T-cell (primary cell): ENCODE results near the gene FGGY. TPM values are rescaled to one million over a fixed set of nuclear protein-coding genes. Genes with fewer than 3 reads are reported as not detected.

ENCODE experiments used
- ATAC-seq, 4 experiments: fragments of 200-7000 bp in 3 of 4; fragments of 150-1000 bp in 1 of 4; cut with Tn5 transposase; replicated peaks in 1 of 4; 1 replicate in 3 of 4; 2 replicates in 1 of 4; pipeline ENCODE4 v1.10.0; 2021; ENCODE audit warnings: moderate library complexity in 3 of 4, mild to moderate bottlenecking in 2 of 4, moderate number of reproducible peaks in 1 of 4
- CTCF ChIA-PET, 2 donors: fragments of 300-600 bp; sonication (Branson Sonifier 250); formaldehyde crosslinking; loops; one replicate each; lab custom pipeline; 2022; ENCODE audit warnings: antibody characterized with exemption in 2 of 2; lab: Charles Lee
- POLR2A ChIA-PET, 2 donors: fragments of 300-600 bp; sonication (Branson Sonifier 250); formaldehyde crosslinking; loops; one replicate each; lab custom pipeline; 2022; ENCODE audit warnings: antibody characterized with exemption in 2 of 2; lab: Charles Lee
- DNase-seq, 35 experiments: peaks; one replicate each; pipeline versions ENCODE4 v3.0.0 to v3.0.0-alpha.2; 2013 to 2023
- H3K27ac ChIP-seq: one replicate; pipeline ENCODE4 v1.5.1; 2013; ENCODE audit warnings: low read length
- H3K27me3 ChIP-seq, 2 experiments: replicated peaks in 1 of 2; 1 replicate in 1 of 2; 2 replicates in 1 of 2; pipeline versions ENCODE4 v1.6.1 to v1.7.0; 2013; ENCODE audit warnings: low read length in 1 of 2, mixed read lengths in 1 of 2; ENCODE audit not compliant: control insufficient read depth in 2 of 2, insufficient read depth in 2 of 2; ENCODE audit errors: extremely low read depth in 1 of 2
- H3K36me3 ChIP-seq, 2 donors: 1 replicate in 1 of 2; 2 replicates in 1 of 2; pipeline versions ENCODE4 v1.6.1 to v1.7.0; 2013; ENCODE audit warnings: low read length in 1 of 2; ENCODE audit not compliant: control insufficient read depth in 2 of 2, insufficient read depth in 1 of 2; ENCODE audit errors: extremely low read depth in 1 of 2
- H3K4me1 ChIP-seq, 2 experiments: 1 replicate in 1 of 2; 2 replicates in 1 of 2; pipeline versions ENCODE4 v1.6.1 to v1.7.0; 2013; ENCODE audit warnings: low read length in 2 of 2, mixed read lengths in 1 of 2; ENCODE audit not compliant: insufficient read depth in 2 of 2, control insufficient read depth in 1 of 2; ENCODE audit errors: extremely low read depth in 1 of 2
- H3K4me3 ChIP-seq, 2 donors: 1 replicate in 1 of 2; 2 replicates in 1 of 2; pipeline versions ENCODE4 v1.5.1 to v1.7.0; 2013; ENCODE audit warnings: mild to moderate bottlenecking in 2 of 2, low read length in 1 of 2, moderate library complexity in 1 of 2; ENCODE audit not compliant: control insufficient read depth in 1 of 2; ENCODE audit errors: extremely low read depth in 1 of 2
- H3K9me3 ChIP-seq: 2 replicates; pipeline ENCODE4 v1.7.0; 2013
- H3K27ac Mint-ChIP-seq, 2 donors: one replicate each; pipeline ENCODE4 v1.8.0; 2020 to 2021; ENCODE audit warnings: mild to moderate bottlenecking in 2 of 2, mixed read lengths in 2 of 2
- H3K27me3 Mint-ChIP-seq, 2 donors: one replicate each; pipeline ENCODE4 v1.8.0; 2021 to 2022; ENCODE audit warnings: mixed read lengths in 2 of 2
- H3K36me3 Mint-ChIP-seq: one replicate; pipeline ENCODE4 v1.8.0; 2021; ENCODE audit warnings: mixed read lengths
- H3K4me1 Mint-ChIP-seq, 3 donors: one replicate each; pipeline ENCODE4 v1.8.0; 2020 to 2022; ENCODE audit warnings: mixed read lengths in 3 of 3, mild to moderate bottlenecking in 1 of 3
- H3K4me3 Mint-ChIP-seq, 3 donors: one replicate each; pipeline ENCODE4 v1.8.0; 2020 to 2022; ENCODE audit warnings: mild to moderate bottlenecking in 3 of 3, mixed read lengths in 3 of 3, moderate library complexity in 3 of 3
- H3K9me3 Mint-ChIP-seq, 3 donors: one replicate each; pipeline ENCODE4 v1.8.0; 2020 to 2022; ENCODE audit warnings: mixed read lengths in 3 of 3
- WGBS: methylation state at CpG from one replicate; pipeline ENCODE4 v1.1.5; 2013; ENCODE audit warnings: missing lambda C conversion rate; ENCODE audit not compliant: insufficient coverage; 5-methylcytosine and 5-hydroxymethylcytosine counted together
- total RNA-seq, 35 experiments: library from RNA in 6 of 35; stranded (reverse) in 6 of 35; fragments of 120-200 nt in 1 of 35; gene quantifications; one replicate each; pipeline versions ENCODE4 v1.2.1 to v1.2.4 and lab custom pipeline; 2013 to 2026

FGGY gene
- total RNA-seq, 5 donors from 2014 or later (not counting 1 experiment from before 2014, with no cell fraction given) = 7.8 to 21.7 (median 12.6) TPM

DNA sequence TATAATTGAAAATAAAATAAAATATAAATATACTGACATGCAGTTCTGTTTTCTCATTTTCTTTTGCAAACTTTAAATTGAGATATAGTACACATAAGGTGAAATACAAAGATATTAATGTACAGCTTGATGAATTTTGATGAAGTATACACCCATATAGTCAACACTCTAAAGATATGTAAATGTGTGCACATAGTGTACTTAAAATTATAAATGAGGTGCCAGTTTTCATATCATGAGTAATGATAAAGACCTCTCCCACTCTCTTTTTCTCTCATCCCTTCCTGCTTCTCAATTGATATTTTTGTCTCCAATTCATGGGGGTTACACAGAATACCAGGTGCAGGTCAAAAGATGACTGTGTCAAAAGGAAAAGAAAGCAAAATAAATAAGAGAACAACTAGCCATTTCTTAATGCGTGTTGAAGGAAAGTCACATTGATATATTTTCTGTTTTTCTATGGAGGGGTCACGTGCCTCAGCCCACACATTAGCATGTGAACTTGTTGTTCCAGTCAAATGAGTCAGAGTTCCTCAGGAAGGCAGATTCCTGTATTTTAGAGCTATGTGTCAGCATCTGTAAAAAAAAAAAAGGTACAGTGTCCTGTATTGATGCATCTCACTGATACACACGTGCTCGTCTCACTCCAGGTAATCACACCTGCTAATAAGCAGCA is 453.6 kb downstream of the FGGY start:
- POLR2A ChIA-PET = interaction anchor here in 1 of 2 donors (0.6 kb wide), 1 partner anchor 12 kb away, joined by 6 read pairs; no protein-coding TSS in a partner anchor
- H3K27ac ChIP-seq = no peak overlapping the region
- H3K9me3 ChIP-seq = no peaks in the 10 kb centered on the region
- WGBS = 90% methylated on average over 2 of the region's 4 CpGs
- H3K27me3 Mint-ChIP-seq = no peaks in the 10 kb centered on the region
- H3K27ac Mint-ChIP-seq = no peak overlapping the region
- H3K4me1 Mint-ChIP-seq = no peaks in the 10 kb centered on the region
- no peaks in the 10 kb centered on the region for H3K4me1 ChIP-seq
- DNase-seq (no peak), ATAC-seq (no peak)
- H3K36me3 Mint-ChIP-seq = no peaks in the 10 kb centered on the region
- H3K27me3 ChIP-seq = no peaks in the 10 kb centered on the region
- CTCF ChIA-PET = interaction anchor here in 1 of 2 donors (2.0 kb wide), 1 partner anchor 9 kb away, joined by 8 read pairs; no protein-coding TSS in a partner anchor
- H3K4me3 ChIP-seq = no peak overlapping the region
- H3K36me3 ChIP-seq = no peaks in the 10 kb centered on the region
- no peaks in the 10 kb centered on the region for H3K9me3 Mint-ChIP-seq
- H3K4me3 Mint-ChIP-seq = no peak overlapping the region

DNA sequence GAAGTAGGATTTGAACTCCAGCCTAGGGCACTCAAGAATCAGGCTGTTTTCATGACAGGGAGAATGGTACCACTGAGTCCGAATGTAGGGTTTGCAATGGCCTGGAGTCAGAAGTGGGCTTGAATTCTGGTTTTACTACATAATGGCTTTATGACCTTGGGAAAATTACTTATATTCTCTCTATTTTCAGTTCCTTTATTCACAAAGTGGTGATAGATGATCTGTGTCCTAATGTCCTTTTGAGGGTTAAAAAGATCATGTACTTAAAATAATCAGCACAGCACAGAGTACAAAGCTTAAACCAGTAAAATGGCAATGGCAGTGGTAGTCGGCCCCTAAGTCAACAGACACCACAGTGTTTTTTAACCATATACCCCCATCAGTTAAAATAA is 454.1 kb downstream of the FGGY start:
- Mint-ChIP-seq H3K27ac (no peak overlapping the region), H3K9me3 (no peaks in the 10 kb centered on the region), H3K4me3 (no peak overlapping the region), H3K36me3 (no peaks in the 10 kb centered on the region), H3K27me3 (no peaks in the 10 kb centered on the region), H3K4me1 (no peaks in the 10 kb centered on the region)
- DNase-seq = no peak
- Histone ChIP-seq H3K27ac (no peak overlapping the region), H3K9me3 (no peaks in the 10 kb centered on the region), H3K4me1 (no peaks in the 10 kb centered on the region), H3K4me3 (no peak overlapping the region), H3K36me3 (no peaks in the 10 kb centered on the region), H3K27me3 (no peaks in the 10 kb centered on the region)
- no CpG with 5 or more reads among the region's 2 CpGs for WGBS
- ATAC-seq = no peak
- CTCF ChIA-PET = interaction anchor here in 1 of 2 donors (2.0 kb wide), 1 partner anchor 8 kb away, joined by 8 read pairs; no protein-coding TSS in a partner anchor
- POLR2A ChIA-PET = no interaction called here

DNA sequence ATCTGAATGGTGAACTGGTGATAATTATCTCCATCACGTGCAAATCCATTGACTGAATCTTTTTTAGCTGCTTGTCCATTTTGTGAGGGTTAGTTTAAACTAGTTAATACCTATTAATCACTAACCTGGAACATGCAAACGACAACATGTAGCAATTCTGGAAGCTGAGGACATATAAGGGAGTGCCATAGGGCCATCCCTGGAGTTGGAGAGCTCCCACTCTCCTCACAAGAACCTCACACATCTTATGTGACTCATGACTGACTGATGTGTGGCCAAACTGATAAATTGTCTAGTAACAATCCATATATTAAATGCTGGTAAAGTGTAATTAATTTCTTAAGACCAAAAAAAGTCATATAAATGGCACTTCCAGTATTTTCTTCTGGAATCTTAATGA is 454.9 kb downstream of the FGGY start:
- Mint-ChIP-seq H3K4me3 (no peak overlapping the region), H3K27me3 (no peaks in the 10 kb centered on the region), H3K4me1 (no peaks in the 10 kb centered on the region), H3K36me3 (no peaks in the 10 kb centered on the region), H3K27ac (no peak overlapping the region), H3K9me3 (no peaks in the 10 kb centered on the region)
- no peak for ATAC-seq
- ChIA-PET POLR2A (no interaction called here), CTCF (interaction anchor here in 1 of 2 donors (1.3 kb wide), 1 partner anchor 9 kb away, joined by 4 read pairs; no protein-coding TSS in a partner anchor)
- H3K36me3 ChIP-seq = no peaks in the 10 kb centered on the region
- no peaks in the 10 kb centered on the region for H3K4me1 ChIP-seq
- H3K27ac ChIP-seq = no peak overlapping the region
- no peaks in the 10 kb centered on the region for H3K9me3 ChIP-seq
- H3K4me3 ChIP-seq = no peak overlapping the region
- WGBS = no CpG with 5 or more reads among the region's 2 CpGs
- H3K27me3 ChIP-seq = no peaks in the 10 kb centered on the region
- DNase-seq = no peak

DNA sequence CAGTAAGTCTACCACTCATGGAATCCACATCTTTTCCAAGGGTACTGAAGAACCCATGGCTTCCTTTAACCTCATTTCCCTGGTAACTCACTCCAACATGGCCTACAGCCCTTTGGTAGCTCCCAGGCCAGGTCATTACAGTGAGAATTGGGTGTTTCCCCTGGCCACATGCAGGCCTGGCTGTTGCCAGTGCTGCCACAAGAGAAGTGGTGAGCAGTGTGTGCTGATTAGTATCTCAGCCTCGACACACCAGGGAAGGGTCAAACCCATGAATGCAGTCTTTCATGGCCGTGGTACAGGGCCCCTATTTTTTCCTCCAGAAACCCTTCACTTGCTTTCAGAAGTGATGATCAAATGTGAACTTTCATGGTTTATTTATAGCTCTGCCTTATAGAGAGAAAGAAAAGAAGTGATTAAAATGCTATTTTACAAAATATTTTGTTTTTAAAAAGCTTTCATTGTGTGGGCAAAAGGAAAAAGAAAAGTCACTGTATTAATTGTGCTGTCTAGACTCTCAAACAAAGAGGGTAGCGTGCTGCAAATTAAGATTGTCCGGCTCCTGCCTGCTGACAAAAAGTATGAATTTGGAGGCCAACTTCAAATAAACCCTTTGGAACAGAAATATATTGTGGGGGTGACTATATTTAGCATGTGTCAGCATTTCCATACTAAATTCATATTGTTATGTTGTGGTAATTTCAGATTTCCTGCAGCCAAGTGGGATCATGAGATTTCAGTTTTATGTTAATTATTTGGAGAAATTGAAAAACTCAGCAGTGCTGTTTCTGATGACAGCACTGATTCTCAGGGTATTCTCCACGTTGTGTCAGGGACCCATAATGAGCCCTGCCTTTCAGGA is 455.9 kb downstream of the FGGY start:
- no peak overlapping the region for H3K27ac ChIP-seq
- DNase-seq (no peak), ATAC-seq (no peak)
- Mint-ChIP-seq H3K4me3 (no peak overlapping the region), H3K27me3 (no peaks in the 10 kb centered on the region), H3K27ac (no peak overlapping the region), H3K9me3 (no peaks in the 10 kb centered on the region), H3K4me1 (no peaks in the 10 kb centered on the region), H3K36me3 (no peaks in the 10 kb centered on the region)
- H3K27me3 ChIP-seq = no peaks in the 10 kb centered on the region
- WGBS = no CpG with 5 or more reads among the region's 5 CpGs
- POLR2A ChIA-PET = no interaction called here
- H3K4me1 ChIP-seq = no peaks in the 10 kb centered on the region
- no peaks in the 10 kb centered on the region for H3K36me3 ChIP-seq
- H3K9me3 ChIP-seq = no peaks in the 10 kb centered on the region
- no peak overlapping the region for H3K4me3 ChIP-seq
- CTCF ChIA-PET = interaction anchor here in 1 of 2 donors (1.3 kb wide), 1 partner anchor 8 kb away, joined by 4 read pairs; no protein-coding TSS in a partner anchor

DNA sequence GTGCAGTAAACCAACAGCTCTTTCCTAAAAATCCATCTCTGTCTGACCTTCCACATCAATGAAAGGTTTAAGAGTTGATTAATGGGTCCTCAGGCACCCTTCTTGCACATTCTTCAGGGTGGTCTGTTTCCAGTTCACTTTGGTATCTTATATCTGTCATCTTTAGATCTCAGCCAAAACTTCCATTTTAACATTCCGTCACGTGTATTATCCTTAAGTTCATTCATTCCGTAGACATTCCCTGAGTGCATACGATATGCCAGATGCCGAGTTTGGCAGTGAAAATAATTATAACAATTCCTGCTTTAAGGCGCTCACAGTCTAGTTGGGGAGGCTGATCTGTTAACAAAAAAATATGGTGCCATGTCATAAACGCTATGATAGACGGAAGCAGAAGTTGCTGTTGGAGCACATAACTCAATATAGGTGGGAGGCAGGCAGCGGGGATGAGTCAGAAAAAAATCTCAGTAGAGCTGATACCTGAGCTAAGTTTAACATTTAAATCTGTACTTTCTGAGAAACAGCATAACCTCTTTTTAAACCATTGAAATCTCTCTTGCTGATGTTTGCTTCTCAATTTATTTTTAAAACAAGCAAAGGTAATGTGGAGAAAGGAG is 458.3 kb downstream of the FGGY start:
- POLR2A ChIA-PET = no interaction called here
- Histone ChIP-seq H3K4me1 (peaks cover 0 to 6% of the 10 kb centered on the region in 2 experiments), H3K27ac (no peak overlapping the region), H3K4me3 (no peak overlapping the region), H3K36me3 (no peaks in the 10 kb centered on the region), H3K27me3 (peaks cover 0 to 4% of the 10 kb centered on the region in 2 experiments), H3K9me3 (no peaks in the 10 kb centered on the region)
- H3K4me3 Mint-ChIP-seq = no peak overlapping the region
- no peaks in the 10 kb centered on the region for H3K27me3 Mint-ChIP-seq
- ATAC-seq (no peak), DNase-seq (no peak)
- H3K36me3 Mint-ChIP-seq = no peaks in the 10 kb centered on the region
- H3K4me1 Mint-ChIP-seq = peaks cover 4 to 6% (median 4%) of the 10 kb centered on the region in 3 donors
- H3K9me3 Mint-ChIP-seq = no peaks in the 10 kb centered on the region
- 81% methylated on average over 7 of the region's 9 CpGs for WGBS
- H3K27ac Mint-ChIP-seq = no peak overlapping the region
- CTCF ChIA-PET = no interaction called here

DNA sequence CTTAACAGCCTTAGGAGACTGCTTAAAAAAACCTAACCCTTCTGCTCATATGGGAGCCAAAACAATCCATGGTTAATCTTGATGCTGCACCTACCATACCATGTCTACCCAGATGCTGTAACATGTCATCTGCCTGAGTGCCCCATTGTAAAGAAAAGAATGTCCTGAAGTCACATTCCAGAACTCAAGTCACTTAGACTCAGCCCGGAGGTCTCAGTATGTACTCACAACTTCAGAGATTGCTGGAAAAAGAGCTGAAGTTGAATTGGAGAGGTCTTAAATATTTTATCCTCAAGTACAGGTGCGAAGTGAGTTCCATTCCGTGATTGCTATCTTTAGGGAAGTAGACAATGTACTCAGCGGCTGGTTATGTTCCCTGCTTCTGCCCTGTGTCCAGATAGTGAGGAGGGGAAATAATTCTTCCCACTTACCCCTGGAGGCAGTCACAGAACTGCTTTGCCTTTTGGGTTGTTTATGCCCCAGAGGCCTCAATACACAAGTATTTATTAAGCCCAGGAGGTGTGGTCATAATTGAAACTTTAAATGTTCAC is 460.4 kb downstream of the FGGY start:
- DNase-seq (no peak), ATAC-seq (no peak)
- peaks cover 4 to 6% (median 4%) of the 10 kb centered on the region in 3 donors for H3K4me1 Mint-ChIP-seq
- H3K9me3 ChIP-seq = no peaks in the 10 kb centered on the region
- WGBS = no CpG with 5 or more reads among the region's 4 CpGs
- no peaks in the 10 kb centered on the region for H3K27me3 Mint-ChIP-seq
- no peak overlapping the region for H3K27ac ChIP-seq
- no peak overlapping the region for H3K4me3 Mint-ChIP-seq
- CTCF ChIA-PET = interaction anchor here in 1 of 2 donors (0.6 kb wide), 2 partner anchors 1269 to 1306 kb away, joined by 3 read pairs; no protein-coding TSS in a partner anchor
- peaks cover 0 to 6% of the 10 kb centered on the region in 2 experiments for H3K4me1 ChIP-seq
- no peaks in the 10 kb centered on the region for H3K36me3 Mint-ChIP-seq
- no peak overlapping the region for H3K4me3 ChIP-seq
- no peaks in the 10 kb centered on the region for H3K36me3 ChIP-seq
- peaks cover 0 to 4% of the 10 kb centered on the region in 2 experiments for H3K27me3 ChIP-seq
- POLR2A ChIA-PET = no interaction called here
- H3K27ac Mint-ChIP-seq = no peak overlapping the region
- no peaks in the 10 kb centered on the region for H3K9me3 Mint-ChIP-seq
